Skin epidermis (tissue), 12 donors: Measurements from ENCODE around the gene HHIPL1.

Source experiments
- H3K27ac ChIP-seq, 21 experiments: fragments of 200-600 bp; sonication (generic) in 11 of 21; one replicate each; pipeline ENCODE4 v1.5.0; 2020; ENCODE audit warnings: mild to moderate bottlenecking in 3 of 21, inconsistent platforms in 2 of 21, moderate library complexity in 2 of 21
- H3K4me3 ChIP-seq, 7 experiments: fragments of 200-600 bp; sonication (generic) in 2 of 7; one replicate each; pipeline ENCODE4 v1.5.0; 2020; ENCODE audit warnings: inconsistent platforms in 2 of 7, mild to moderate bottlenecking in 2 of 7, moderate library complexity in 1 of 7

HHIPL1 gene

GRCh38 chr14:99671235-99672224 is 26.6 kb downstream of the HHIPL1 start:
- Histone ChIP-seq H3K27ac (peak overlapping the region in 2 of 21 experiments; percentile 8 to 18), H3K4me3 (no peak overlapping the region)

DNA sequence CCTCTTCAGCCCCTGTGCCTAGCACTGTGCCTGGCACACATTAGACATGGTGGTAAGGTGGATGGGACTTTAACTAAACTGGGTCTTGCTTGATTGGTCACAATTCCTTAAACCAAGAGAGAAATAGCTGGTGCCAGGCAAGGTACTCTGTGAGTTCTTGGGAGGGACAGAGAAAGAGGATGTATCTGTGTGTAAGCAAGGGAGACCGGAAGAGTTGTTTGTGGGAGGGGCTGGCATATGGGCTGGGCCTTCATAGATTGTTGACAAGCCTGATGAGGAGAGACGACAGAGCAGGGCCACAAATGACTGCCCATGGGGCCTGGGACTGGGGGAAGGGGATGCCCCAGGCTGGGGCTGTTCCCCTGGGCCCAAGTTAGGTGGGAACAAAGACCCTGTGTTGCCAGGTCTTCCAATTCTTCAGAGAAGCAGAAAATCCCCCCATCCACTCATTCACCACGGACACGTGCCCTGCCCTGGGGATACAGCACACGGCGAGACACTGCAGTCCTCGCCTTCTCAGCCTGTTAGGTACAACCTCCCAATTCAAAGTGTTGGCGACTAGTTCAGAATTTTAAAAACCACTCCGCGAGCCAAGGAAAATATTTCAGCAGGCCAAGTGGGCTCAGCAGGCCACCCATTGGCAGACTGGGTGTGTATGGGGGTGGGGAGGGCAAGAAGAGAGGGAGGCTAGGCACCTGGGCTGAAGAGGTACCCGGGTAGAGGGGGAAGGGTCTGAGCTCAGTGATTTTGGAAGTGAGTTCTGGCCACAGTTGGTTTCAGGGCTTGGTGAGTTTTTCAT is 27.8 kb downstream of the HHIPL1 start:
- Histone ChIP-seq H3K27ac (peak overlapping the region in 1 of 21 experiments; percentile 10), H3K4me3 (no peak overlapping the region)

GRCh38 chr14:99673305-99674063 is 28.6 kb downstream of the HHIPL1 start:
- Histone ChIP-seq H3K4me3 (no peak overlapping the region), H3K27ac (no peak overlapping the region)

DNA sequence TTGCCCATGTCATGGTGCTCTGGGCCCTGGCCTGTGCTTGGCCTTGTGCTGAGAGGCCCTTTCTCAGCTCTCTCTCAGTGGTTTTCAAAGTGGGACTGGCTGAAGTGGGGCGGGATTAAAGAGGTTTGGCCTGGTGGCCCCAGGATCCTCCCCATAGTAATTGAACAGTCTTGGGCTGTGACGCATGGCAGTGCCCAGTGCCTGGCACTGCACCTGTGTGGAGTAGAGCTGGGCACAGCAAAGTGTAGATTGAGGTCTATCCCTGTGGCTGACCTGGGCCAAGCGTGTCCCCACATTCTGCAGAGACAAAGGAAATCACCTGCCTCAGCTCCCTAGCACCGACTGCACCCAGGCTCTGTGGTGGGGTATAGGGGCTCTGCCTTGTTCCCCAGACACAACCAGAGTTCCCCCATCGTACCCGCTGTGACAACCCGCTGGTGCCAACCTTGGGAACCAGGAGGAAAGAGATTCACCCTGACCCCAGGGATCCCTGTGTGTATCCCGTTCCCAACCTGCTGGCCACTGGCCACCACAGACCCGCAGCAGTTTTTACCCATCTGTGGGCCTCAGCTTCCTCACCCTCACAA is 29.2 kb downstream of the HHIPL1 start:
- Histone ChIP-seq H3K27ac (no peak overlapping the region), H3K4me3 (no peak overlapping the region)

- Histone ChIP-seq H3K4me3 (no peak overlapping the region), H3K27ac (no peak overlapping the region)
Observed at GRCh38 chr14:99674776-99675381, 29.9 kb downstream of the HHIPL1 start.

- H3K4me3 ChIP-seq, result no peak overlapping the region
- H3K27ac ChIP-seq, result no peak overlapping the region
Observed at GRCh38 chr14:99675382-99675835, 30.5 kb downstream of the HHIPL1 start.

- no peak overlapping the region for H3K27ac ChIP-seq
- H3K4me3 ChIP-seq, result no peak overlapping the region
Observed at GRCh38 chr14:99675951-99676350, 31.0 kb downstream of the HHIPL1 start.

- no peak overlapping the region for H3K4me3 ChIP-seq
- no peak overlapping the region for H3K27ac ChIP-seq
Observed at GRCh38 chr14:99676657-99677056, 31.7 kb downstream of the HHIPL1 start.

DNA sequence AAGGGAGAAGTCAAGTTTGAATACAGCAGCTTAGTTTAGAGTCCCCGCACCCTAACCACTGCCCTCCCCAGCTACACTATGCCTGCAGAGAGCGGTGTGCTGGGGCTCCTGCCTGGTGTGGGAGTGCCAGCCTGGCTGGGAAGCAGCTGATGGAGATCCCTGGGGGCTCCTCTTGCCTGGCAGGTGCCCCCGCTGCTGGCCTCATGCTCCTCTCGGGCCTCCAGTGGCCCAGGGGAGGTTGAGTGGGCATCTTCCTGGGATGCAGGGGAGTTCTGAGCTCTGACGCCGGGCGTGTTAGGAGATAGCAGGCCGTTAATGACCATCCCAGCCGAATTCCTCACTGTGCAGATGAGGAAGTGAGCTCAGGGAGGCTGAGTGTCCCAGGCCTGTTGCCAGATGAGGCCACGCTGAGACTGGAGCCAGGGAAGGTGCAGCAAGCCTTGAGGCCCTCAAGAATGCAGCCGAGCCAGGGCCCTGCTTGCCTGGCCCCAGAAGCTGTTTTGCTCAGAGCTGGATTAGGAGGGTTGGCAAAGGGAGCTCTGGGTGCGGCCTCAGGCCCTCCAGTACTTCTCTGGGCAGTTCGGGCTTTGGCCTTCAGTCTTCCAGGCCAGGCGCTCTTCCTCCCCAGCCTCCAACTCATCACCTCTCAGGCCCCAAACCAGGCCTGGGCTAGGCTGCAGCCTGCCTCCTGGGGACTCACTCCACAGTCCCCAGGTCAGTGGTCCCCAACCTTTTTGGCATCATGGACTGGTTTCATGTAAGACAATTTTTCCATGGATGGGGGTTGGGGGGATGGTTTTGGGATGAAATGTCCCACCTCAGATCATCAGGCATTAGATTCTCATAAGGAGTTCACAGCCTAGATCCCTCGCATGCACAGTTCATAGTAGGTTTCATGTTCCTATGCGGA is 32.6 kb downstream of the HHIPL1 start:
- Histone ChIP-seq H3K4me3 (no peak overlapping the region), H3K27ac (no peak overlapping the region)

DNA sequence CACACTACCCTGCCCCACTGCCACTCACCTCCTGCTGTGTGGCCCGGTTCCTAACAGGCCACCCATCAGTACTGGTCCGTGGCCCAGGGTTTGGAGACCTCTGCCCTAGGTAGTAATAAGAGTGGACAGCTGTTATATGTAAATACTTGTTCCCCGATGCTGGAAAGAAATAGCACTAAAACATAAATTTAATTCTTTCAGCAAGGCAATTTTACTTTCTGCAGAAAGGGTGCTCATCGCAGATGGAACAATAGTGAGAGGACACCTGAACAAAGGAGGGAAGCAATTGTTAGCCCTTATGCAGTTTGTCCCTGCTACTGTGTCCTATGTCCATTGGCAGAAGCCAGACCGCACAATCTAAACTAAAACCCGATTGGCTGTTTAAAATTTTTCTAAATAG is 33.3 kb downstream of the HHIPL1 start:
- no peak overlapping the region for H3K4me3 ChIP-seq
- no peak overlapping the region for H3K27ac ChIP-seq

- Histone ChIP-seq H3K27ac (no peak overlapping the region), H3K4me3 (no peak overlapping the region)
Observed at GRCh38 chr14:99679111-99679510, 34.2 kb downstream of the HHIPL1 start.

DNA sequence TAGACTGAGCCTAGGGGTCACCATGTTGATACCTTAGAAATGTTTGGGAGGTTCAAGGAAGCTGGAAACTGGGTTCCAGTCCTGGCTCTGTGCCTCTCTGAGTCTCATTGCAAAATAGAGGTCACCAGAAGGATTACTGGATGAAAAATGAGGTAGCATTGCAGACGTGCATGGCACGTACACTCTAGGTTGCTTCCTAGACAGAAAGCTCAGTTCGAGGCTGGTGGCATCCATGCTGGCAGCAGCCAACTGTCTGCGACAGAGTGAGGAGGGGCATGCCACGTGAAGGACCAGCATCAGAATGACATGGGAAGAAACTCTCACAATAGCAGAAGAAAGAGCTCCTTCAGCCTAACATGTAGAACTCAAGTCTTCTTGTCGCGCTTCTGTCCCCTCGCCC is 34.6 kb downstream of the HHIPL1 start:
- no peak overlapping the region for H3K27ac ChIP-seq
- no peak overlapping the region for H3K4me3 ChIP-seq

DNA sequence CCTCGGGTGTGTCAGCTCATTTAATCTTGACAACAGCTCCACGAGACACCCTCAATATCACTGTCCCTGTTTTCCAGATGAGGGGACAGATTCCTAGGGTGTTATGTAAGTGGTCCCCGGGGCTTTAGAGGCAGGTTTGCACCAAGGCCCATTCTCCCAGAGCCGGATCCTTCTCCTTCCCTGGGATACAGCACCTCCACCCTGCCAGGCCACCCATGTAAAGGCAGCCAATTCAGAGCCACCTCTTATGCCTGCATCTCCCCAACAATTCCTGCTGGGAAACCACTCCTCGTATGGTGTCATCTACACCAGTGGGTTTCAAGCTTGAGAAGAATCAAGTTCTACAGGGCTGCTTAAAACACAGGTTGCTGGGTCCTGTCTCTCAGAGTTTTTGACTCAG is 35.1 kb downstream of the HHIPL1 start:
- Histone ChIP-seq H3K27ac (no peak overlapping the region), H3K4me3 (no peak overlapping the region)

DNA sequence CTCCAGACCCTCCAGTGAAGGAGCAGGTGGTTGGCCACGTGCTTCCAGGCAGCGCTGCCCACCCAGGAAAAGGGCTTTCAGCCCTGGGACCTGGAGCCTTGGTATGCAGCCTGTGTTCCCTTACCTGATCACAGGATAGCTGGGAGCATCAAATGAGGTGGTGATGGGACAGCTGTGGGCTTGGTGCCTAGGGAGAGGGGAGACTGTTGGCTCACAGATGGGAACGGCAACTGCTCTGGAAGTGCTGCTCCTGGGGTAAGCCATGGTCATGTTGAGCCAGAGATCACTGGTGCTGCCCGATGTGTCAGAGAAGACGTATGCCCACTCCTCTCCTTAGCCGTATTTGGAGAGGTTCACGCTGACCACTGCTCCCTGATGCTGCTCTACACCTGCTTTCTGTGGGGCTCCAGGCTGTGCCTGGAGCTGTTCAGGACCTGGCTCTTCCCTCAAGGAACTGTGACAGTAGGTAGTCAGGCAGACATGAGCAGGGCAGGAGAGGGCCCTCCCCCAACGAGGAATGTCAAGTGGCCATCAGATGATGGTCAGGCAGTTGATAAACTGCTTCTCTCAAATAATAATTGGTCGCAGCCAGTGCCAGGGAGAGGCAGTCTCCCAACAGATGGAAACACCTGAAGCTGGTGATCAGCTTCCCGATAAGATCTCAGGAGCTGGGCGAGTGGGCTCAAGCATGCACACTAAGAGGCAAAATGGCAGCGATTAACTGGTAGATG is 36.3 kb downstream of the HHIPL1 start:
- H3K27ac ChIP-seq, result no peak overlapping the region
- H3K4me3 ChIP-seq, result no peak overlapping the region

DNA sequence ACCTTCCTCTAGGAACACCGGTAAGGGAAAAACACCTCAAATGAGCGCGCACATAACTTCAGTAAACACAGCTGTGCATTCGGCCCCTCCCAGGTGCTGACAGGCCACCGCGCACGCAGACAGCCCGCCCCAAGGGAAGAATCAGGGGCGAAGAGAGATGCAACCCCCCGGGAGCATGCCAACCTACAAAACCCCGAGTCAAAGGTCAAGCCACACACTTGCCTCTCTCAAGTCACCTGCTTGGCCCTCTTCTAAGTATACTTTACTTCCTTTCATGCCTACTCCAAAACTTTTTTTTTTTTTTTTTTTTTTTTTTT is 36.9 kb downstream of the HHIPL1 start:
- Histone ChIP-seq H3K4me3 (no peak overlapping the region), H3K27ac (no peak overlapping the region)

- Histone ChIP-seq H3K4me3 (peak overlapping the region; percentile 55 to 87 (median 74)), H3K27ac (peak overlapping the region in 20 of 21 experiments; percentile 26 to 95 (median 83))
Observed at GRCh38 chr14:99682809-99683618, 38.1 kb downstream of the HHIPL1 start.
